ENCODE results near the gene TERT. TPM values are rescaled to one million over a fixed set of nuclear protein-coding genes. Genes with fewer than 3 reads are reported as not detected.

The TERT gene
- total RNA-seq, 2 donors from 2014 or later, result 0.72 to 13.7 TPM

DNA sequence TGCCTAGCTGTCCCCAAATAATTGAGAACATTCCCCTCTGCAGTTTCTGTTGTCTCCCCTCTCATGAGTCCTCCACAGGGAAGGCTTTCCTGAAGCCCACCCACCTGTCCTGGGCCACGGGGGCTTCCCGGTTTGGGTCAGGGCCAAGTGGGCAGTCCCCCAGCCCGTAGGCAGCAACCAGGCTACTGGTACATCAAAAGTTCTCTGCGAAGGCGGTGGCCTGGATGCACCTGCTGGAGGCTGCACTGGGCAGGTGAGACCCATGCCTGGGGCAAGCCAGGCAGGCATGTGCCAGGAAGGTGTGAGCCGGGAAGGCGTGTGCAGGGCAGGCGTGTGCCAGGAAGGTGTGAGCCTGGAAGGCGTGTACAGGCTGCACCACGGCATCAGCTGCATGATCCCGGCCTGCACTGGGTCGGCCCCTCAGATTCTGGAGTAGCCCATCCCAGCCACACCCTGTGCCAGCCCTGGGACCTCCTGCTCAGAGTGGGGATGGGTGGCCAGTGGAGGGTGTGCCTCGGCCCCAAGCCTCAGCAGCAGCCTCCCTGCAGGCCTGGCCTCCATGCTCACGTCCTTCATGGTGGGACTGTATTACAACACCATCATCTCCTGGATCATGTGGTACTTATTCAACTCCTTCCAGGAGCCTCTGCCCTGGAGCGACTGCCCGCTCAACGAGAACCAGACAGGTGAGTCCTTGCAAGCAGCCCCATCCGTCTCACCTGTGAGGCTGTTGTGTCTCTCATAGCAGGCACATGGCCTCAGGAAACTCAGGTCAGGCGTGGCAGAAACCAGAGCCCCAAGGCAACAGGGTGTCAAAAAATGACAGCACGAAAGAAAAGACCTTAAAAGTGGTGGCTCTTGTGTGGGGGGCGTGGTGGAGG, 84.7 kb downstream of the TERT start:
- intact Hi-C loops (cut with DNase I), result no loop called here

DNA sequence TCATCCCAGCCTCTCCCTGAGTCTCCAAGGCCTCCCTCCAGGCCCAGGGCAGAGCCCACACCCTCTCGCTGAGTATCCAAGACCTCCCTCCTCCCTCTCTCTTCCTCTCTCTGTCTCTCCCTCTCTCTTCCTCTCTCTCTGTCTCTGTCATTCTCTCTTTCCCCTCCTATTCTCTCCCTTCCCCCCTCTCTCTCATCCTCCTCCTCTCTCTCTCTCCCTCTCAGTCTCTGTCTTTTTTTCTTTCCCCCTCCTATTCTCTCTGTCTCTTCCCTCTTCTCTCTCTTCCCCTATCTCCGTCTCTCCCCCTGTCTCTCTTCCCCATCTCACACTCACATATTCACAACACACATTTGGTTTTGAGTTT, 85.4 kb downstream of the TERT start:
- Histone ChIP-seq H3K27ac (no peak overlapping the region), H3K27me3 (no peaks in the 10 kb centered on the region)
- no peak for DNase-seq

More for the DNA sequence above, 84.7 kb downstream of the TERT start:
- TF ChIP-seq, protein P1, sequence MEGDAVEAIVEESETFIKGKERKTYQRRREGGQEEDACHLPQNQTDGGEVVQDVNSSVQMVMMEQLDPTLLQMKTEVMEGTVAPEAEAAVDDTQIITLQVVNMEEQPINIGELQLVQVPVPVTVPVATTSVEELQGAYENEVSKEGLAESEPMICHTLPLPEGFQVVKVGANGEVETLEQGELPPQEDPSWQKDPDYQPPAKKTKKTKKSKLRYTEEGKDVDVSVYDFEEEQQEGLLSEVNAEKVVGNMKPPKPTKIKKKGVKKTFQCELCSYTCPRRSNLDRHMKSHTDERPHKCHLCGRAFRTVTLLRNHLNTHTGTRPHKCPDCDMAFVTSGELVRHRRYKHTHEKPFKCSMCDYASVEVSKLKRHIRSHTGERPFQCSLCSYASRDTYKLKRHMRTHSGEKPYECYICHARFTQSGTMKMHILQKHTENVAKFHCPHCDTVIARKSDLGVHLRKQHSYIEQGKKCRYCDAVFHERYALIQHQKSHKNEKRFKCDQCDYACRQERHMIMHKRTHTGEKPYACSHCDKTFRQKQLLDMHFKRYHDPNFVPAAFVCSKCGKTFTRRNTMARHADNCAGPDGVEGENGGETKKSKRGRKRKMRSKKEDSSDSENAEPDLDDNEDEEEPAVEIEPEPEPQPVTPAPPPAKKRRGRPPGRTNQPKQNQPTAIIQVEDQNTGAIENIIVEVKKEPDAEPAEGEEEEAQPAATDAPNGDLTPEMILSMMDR (IDR thresholded peaks at IDR 0.05), result no peak
- Histone ChIP-seq H3K36me3 (no peaks in the 10 kb centered on the region), H3K27ac (no peak overlapping the region), H3K9ac (ENCODE audit: low read depth in 2 of 2, low read length in 2 of 2) (no peak overlapping the region), H3K4me3 (no peak overlapping the region), H3K9me3 (no peaks in the 10 kb centered on the region), H3K27me3 (no peaks in the 10 kb centered on the region), H3K4me1 (no peaks in the 10 kb centered on the region)
- no peak for DNase-seq

DNA sequence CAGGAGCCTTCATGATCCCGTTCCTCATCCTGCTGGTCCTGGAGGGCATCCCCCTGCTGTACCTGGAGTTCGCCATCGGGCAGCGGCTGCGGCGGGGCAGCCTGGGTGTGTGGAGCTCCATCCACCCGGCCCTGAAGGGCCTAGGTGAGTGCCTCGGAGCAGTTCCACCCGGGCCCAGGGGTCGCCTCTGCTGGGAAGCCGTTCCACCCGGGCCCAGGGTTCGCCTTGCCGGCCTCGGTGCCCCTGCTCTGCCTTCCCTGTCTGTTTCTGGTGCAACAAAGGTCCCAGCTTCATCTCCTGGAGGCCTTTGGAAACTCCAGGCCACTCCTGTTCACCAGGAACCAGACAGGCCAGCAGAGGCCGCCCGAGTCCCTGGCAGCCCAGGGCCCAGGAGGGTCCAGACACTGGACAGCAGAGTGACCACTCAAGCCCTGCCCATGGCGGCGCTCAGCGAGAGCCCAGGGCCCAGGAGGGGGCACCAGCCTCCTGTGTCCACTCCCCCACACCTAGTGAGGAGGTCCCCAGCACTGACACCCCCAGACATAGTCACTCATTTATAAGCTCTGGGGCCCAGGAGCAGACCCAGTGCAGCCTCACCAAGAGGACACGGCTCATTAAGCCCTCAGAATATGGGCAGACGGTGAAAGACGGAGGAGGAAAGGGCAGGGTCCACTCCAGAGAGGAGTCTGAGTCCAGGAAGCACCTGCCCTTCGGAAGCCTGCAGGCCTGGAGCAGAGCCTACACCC, 86.0 kb downstream of the TERT start:
- H3K9me3 ChIP-seq, result no peaks in the 10 kb centered on the region
- H3K36me3 ChIP-seq, result no peaks in the 10 kb centered on the region
- no peak overlapping the region for H3K9ac ChIP-seq (ENCODE audit: low read depth in 2 of 2, low read length in 2 of 2)
- intact Hi-C loops (cut with DNase I), result no loop called here
- H3K4me1 ChIP-seq, result no peaks in the 10 kb centered on the region
- H3K4me3 ChIP-seq, result no peak overlapping the region
- DNase-seq, result peak; percentile 54
- H3K27me3 ChIP-seq, result no peaks in the 10 kb centered on the region
- TF ChIP-seq, protein P1 (IDR thresholded peaks at IDR 0.05), result peak; percentile 57
- H3K27ac ChIP-seq, result no peak overlapping the region

More for the DNA sequence above, 85.4 kb downstream of the TERT start:
- Histone ChIP-seq H3K9me3 (no peaks in the 10 kb centered on the region), H3K4me1 (no peaks in the 10 kb centered on the region), H3K36me3 (no peaks in the 10 kb centered on the region), H3K9ac (ENCODE audit: low read depth in 2 of 2, low read length in 2 of 2) (no peak overlapping the region), H3K4me3 (no peak overlapping the region)
- TF ChIP-seq, protein P1 (IDR thresholded peaks at IDR 0.05), result no peak
- intact Hi-C loops (cut with DNase I), result no loop called here

DNA sequence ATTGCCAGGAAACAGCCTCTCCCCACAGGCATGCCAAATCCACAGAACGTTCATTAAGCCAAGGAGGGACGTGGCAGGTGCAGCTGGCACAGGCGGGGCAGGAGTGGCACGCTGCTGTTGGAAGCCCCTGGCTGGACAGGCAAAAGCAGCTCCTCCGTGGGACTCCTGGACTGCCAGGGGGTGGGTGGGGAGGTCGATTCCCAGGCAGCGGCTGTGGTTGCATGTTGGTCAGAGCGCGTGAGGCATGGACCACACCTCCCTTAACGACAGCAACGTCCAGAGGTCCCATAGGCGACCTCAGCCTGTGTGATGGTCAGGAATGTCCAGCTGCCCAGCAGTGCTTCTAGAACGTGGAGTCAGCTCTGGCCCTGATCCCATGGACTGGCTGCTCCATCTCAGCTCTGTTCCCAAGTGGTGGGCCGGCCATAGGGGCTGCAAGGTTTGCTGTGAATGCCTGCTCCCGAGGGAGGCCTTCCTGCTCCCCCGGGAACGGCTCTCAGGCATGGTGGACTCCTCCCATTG, 86.6 kb downstream of the TERT start:
- Histone ChIP-seq H3K9ac (ENCODE audit: low read depth in 2 of 2, low read length in 2 of 2) (no peak overlapping the region), H3K27ac (no peak overlapping the region), H3K9me3 (no peaks in the 10 kb centered on the region), H3K27me3 (no peaks in the 10 kb centered on the region), H3K4me3 (no peak overlapping the region), H3K4me1 (no peaks in the 10 kb centered on the region), H3K36me3 (no peaks in the 10 kb centered on the region)
- intact Hi-C loops (cut with DNase I), result no loop called here
- TF ChIP-seq, protein P1 (IDR thresholded peaks at IDR 0.05), result no peak
- no peak for DNase-seq

DNA sequence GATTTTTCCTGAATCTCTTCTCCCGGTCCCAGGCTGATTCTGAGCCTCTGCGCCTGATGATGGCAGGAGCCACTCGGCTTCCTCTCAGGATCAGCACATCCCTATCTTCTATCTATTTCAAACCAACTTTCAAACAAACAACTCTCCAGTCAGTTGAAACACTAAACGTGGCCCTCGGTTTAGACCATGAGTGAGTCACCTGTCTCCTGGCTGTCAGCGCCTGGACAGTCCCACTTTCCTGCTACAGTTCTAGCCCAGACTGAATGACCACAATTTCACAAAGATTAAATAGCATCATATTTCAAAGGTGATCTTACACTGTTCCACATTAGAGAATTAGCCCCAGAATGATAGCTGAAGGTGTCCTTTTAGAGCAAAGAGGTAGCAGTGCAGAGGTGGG, 87.3 kb downstream of the TERT start:
- H3K9me3 ChIP-seq, result no peaks in the 10 kb centered on the region
- H3K4me1 ChIP-seq, result no peaks in the 10 kb centered on the region
- no peaks in the 10 kb centered on the region for H3K27me3 ChIP-seq
- intact Hi-C loops (cut with DNase I), result no loop called here
- no peak overlapping the region for H3K27ac ChIP-seq
- H3K4me3 ChIP-seq, result no peak overlapping the region
- TF ChIP-seq, protein P1 (IDR thresholded peaks at IDR 0.05), result no peak
- no peaks in the 10 kb centered on the region for H3K36me3 ChIP-seq
- H3K9ac ChIP-seq (ENCODE audit: low read depth in 2 of 2, low read length in 2 of 2), result no peak overlapping the region
- DNase-seq, result no peak
